GM12873 (cell line): Measurements from ENCODE around the gene TULP3.

ENCODE experiments used
- TF ChIP-seq, protein P1 (sequence below): IDR thresholded peaks from 2 replicates; pipeline ENCODE4 v1.5.1; 2012; ENCODE audit warnings: low read depth, mild to moderate bottlenecking, moderate library complexity, low read length, control low read depth; ENCODE audit not compliant: insufficient read depth; ENCODE audit errors: missing control alignments

Gene TULP3

DNA sequence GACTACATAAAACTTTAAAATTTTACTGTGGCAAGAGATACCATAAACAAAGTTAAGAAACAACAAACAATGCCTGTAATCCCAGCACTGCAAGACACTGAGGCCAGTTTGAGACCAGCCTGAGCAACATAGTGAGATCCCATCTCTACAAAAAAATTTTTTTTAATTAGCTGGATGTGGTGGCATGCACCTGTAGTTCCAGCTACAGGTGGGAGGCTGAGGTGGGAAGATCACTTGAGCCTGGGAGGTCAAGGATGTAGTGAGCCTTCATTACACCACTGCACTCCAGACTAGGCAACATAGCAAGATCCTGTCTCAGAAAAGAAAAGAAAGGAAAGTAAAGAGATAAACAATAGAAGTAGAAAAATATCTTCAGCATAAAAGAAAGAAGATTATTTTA is 30.5 kb upstream of the TULP3 start:
- TF ChIP-seq, protein P1, sequence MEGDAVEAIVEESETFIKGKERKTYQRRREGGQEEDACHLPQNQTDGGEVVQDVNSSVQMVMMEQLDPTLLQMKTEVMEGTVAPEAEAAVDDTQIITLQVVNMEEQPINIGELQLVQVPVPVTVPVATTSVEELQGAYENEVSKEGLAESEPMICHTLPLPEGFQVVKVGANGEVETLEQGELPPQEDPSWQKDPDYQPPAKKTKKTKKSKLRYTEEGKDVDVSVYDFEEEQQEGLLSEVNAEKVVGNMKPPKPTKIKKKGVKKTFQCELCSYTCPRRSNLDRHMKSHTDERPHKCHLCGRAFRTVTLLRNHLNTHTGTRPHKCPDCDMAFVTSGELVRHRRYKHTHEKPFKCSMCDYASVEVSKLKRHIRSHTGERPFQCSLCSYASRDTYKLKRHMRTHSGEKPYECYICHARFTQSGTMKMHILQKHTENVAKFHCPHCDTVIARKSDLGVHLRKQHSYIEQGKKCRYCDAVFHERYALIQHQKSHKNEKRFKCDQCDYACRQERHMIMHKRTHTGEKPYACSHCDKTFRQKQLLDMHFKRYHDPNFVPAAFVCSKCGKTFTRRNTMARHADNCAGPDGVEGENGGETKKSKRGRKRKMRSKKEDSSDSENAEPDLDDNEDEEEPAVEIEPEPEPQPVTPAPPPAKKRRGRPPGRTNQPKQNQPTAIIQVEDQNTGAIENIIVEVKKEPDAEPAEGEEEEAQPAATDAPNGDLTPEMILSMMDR: no peak

DNA sequence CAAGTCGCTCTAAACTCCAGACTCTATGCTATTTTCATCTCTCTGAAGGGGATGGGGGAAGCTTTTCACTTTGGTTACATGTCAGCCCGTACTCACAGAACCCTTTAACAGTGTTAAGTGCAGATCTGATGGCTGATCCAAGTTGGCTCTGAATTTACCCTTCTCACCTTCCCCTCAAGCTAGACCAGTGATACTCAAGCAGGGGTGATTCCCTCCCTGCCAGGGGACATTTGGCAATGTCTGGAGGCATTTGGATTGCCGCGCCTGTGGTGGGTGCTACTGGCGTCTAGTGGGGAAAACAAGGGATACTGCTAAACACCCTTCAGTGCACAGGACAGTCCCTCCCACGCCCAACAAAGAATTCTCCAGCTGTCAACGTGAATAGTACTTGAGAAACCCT is 27.8 kb upstream of the TULP3 start:
- TF ChIP-seq, protein P1: no peak

DNA sequence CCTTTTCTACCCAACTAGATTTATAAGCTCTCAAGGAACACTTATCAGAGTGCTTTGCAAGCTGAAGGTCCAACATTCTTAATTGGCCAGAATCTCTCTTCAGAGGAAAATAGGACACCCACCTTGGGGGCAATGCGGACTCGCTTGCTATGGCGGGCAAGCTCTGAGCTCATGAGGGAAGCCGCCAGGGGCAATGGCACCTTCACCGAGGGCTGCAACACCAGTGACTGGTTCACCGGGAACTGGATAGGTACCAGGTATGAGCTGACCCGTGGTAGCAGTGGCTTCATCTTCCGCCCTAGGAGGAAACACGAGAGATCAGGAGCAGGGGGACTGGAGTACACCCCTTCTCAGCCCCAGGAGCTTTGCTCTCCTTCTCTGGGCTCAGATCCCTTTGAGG is 26.5 kb upstream of the TULP3 start:
- TF ChIP-seq, protein P1: no peak

DNA sequence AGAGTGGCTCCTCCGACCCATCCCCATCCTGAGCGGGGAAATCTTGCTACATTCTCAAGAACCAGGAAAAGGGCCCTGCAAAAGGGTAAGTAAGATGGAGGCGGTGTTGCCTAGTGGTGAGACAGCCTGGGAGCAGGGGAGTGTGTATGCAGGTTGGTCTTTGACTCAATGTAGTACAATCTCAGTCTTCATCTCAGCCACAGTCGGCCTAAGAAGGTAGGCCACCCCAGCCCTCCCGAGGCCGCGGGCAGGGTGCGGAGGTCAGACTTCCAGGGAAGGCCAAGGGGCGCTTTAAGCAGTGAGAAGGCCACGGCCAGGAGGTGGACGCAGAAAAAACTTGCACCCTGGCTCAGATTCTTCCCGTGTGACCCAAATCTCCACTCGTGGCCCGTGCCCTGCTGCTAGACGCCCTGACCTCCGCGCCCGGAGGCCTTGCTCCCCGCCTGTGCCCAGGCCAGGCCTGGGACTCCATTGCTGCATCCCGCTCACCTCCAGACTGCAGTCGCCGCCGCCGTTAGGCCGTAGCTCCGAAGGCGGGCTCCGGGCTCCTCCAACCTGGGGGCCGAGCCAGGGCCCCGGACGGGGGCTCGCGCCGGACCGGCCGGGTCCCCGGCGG is 14.2 kb upstream of the TULP3 start:
- TF ChIP-seq, protein P1: peak; percentile 15

DNA sequence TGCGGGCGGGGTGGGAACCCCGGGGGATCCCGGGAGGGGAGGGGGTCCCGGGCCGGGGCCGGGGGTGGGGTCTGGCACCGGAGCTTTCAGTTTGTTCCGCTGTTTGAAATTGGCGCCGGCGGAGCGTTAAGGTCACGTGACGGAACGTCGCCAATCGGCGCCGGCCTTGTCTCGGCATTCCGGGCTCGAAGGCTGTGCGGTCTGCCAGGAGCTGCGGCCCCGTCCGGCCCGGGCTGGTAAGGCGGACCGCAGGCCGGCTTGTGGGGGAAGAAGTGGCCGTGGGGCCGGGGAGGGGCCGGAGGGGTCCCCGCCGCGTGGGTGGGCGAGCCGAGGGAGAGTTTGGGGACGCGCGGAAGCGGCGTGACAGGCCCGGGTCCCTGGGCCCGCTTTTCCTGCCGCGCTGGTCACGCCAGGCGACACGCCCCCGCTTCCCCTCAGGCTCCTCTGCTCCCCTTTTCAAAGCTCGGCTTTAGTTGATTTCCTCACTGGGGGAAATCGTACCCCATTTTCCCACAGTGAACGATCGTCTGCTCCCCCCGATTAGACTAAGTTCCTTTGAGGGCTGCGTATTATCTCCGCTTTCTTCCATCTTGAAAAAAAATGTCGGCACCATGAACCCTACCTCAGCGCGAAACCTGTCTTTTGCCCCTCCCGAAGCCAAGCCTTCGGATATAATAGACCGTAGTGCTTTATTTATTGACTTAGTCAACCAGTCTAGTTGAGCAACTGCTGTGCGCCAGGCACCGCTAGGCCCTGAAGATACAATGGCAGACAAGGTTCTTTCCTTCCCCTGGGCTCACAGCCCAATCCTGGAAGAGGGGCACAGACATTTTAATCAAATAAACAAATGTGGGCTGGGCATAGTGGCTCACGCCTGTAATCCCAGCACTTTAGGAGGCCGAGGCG is 13.4 kb upstream of the TULP3 start, which contains the start of the genes FOXM1 and RHNO1:
FOXM1 (minus strand) TSS at position 128 of the 906 bp plus-strand sequence. CDS start 2,696 bp downstream, outside the sequence.
RHNO1 (plus strand) TSS at position 177 of the 906 bp plus-strand sequence. CDS start 8,144 bp downstream, outside the sequence.
- TF ChIP-seq, protein P1: no peak

DNA sequence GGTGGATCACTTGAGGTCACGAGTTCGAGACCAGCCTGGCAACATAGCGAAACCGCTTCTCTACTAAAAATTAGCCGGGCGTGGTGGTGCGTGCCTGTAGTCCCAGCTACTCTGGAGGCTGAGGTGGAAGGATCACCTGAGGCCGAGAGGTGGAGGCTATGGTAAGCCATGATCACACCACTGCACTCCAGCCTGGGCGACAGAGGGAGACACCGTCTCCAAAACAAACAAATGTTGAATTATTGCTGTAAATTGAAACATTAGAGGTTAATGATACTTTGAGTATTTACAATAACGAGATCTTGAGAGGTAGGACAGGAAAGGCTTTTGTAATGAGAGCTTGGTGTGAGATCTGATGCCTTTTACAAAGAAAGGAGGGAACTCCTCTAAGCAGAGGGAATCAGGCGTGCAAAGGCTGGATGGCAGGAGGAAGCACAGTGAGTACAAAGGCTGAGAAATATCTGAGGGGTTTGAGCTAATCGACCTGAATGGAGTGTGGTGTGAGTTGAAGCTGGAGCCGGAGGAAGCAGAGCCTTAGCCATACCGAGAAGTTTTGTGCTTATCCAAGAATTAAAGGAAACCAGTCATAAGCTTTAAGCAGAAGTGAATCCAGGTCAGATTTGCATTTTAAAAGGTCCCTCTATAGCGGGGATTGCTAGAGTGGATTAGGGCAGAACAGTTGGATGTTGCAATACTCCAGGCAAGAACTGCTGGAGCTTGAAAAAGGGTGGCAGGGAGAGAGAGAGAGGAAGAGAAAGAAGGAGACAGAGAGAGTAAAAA is 12.5 kb upstream of the TULP3 start:
- TF ChIP-seq, protein P1: no peak
